HCT116 (cell line): ENCODE measurements around the gene UROS. TPM values are rescaled to one million over a fixed set of nuclear protein-coding genes. Genes with fewer than 3 reads are reported as not detected.

ENCODE experiments used
- ATAC-seq: fragments of 200-7000 bp; cut with Tn5 transposase; 2 replicates; pipeline ENCODE4 v1.9.1; 2020; ENCODE audit warnings: mild to moderate bottlenecking, moderate library complexity
- BruUV-seq: library from RNA; stranded (reverse); fragments of 400-500 nt; replicated peaks from 2 replicates; lab custom pipeline; 2021; lab: Mats Ljungman, UMichigan
- CTCF ChIA-PET: fragments of 300-600 bp; sonication (Branson Sonifier 250); formaldehyde crosslinking; loops from one replicate; lab custom pipeline; 2021; ENCODE audit warnings: antibody characterized with exemption; lab: Charles Lee
- POLR2A ChIA-PET: fragments of 300-600, 350-600 bp; sonication (Branson Sonifier 250); formaldehyde crosslinking; loops from one replicate; lab custom pipeline; 2021; ENCODE audit warnings: antibody characterized with exemption; lab: Charles Lee
- RAD21 ChIA-PET, 2 experiments: fragments of 300-600 bp; sonication (Branson Sonifier 250); formaldehyde crosslinking; loops; one replicate each; lab custom pipeline; 2023; ENCODE audit warnings: low total read pairs in 2 of 2; ENCODE audit not compliant: uncharacterized antibody in 2 of 2, unreplicated experiment in 2 of 2, low non-redundant PET in 1 of 2; lab: Charles Lee
- DNase-seq: peaks from one replicate; pipeline ENCODE4 v3.0.0-alpha.2; 2010; ENCODE audit warnings: low read depth, low spot score
- H2AFZ ChIP-seq: fragments of 200-600 bp; shearing (Covaris generic), sonication (generic); 2 replicates; pipeline ENCODE4 v1.6.1; 2017; ENCODE audit warnings: low read depth, mixed run types, mixed read lengths, antibody characterized with exemption, low read length; ENCODE audit not compliant: poor library complexity, severe bottlenecking
- H3K27ac ChIP-seq: 2 replicates; pipeline ENCODE4 v1.5.1; 2012; ENCODE audit warnings: low read depth, low read length
- H3K27me3 ChIP-seq: fragments of 200-600 bp; sonication (generic); 2 replicates; pipeline ENCODE4 v1.6.1; 2016; ENCODE audit warnings: mixed run types, low read length, mixed read lengths; ENCODE audit not compliant: insufficient read depth
- H3K36me3 ChIP-seq, 2 experiments: fragments of 200-500 bp in 1 of 2; fragments of 200-600 bp in 1 of 2; sonication (Bioruptor generic) in 1 of 2; sonication (generic) in 1 of 2; 2 replicates each; pipeline versions ENCODE4 v1.5.1 to v1.6.1; 2014 to 2016; ENCODE audit warnings: low read length in 2 of 2, inconsistent platforms in 1 of 2, mixed read lengths in 1 of 2, mixed run types in 1 of 2; ENCODE audit not compliant: insufficient read depth in 2 of 2, control insufficient read depth in 1 of 2
- H3K4me1 ChIP-seq, 2 experiments: fragments of 200-600 bp in 1 of 2; sonication (generic) in 1 of 2; 2 replicates each; pipeline versions ENCODE4 v1.5.1 to v1.6.1; 2012 to 2017; ENCODE audit warnings: low read length in 2 of 2, inconsistent platforms in 1 of 2, mild to moderate bottlenecking in 1 of 2, mixed read lengths in 1 of 2, mixed run types in 1 of 2, moderate library complexity in 1 of 2; ENCODE audit not compliant: insufficient read depth in 2 of 2, control insufficient read depth in 1 of 2
- H3K4me2 ChIP-seq: fragments of 200-600 bp; sonication (generic); 2 replicates; pipeline ENCODE4 v1.6.1; 2017; ENCODE audit warnings: mixed run types, low read length, mixed read lengths
- H3K4me3 ChIP-seq, 2 experiments: fragments of 200-600 bp in 1 of 2; sonication (generic) in 1 of 2; replicated peaks in 1 of 2; 2 replicates each; pipeline ENCODE4 v1.5.1; 2011 to 2016; ENCODE audit warnings: low read length in 2 of 2, control low read depth in 1 of 2, low read depth in 1 of 2, mild to moderate bottlenecking in 1 of 2, mixed read lengths in 1 of 2, mixed run types in 1 of 2
- H3K79me2 ChIP-seq: fragments of 200-600 bp; sonication (generic); 2 replicates; pipeline ENCODE4 v1.6.1; 2017; ENCODE audit warnings: mild to moderate bottlenecking, mixed run types, low read length, moderate library complexity, mixed read lengths; ENCODE audit not compliant: insufficient read depth
- H3K9ac ChIP-seq: fragments of 200-600 bp; sonication (generic); 2 replicates; pipeline ENCODE4 v1.6.1; 2016; ENCODE audit warnings: low read length, mixed read lengths
- H3K9me2 ChIP-seq: fragments of 200-600 bp; sonication (generic), shearing (Covaris generic); 2 replicates; pipeline ENCODE4 v1.6.1; 2017; ENCODE audit warnings: mixed run types, mild to moderate bottlenecking, moderate library complexity; ENCODE audit not compliant: insufficient read depth
- H3K9me3 ChIP-seq, 2 experiments: fragments of 200-500 bp in 1 of 2; fragments of 200-600 bp in 1 of 2; sonication (Bioruptor generic) in 1 of 2; sonication (generic) in 1 of 2; 2 replicates each; pipeline ENCODE4 v1.6.1; 2014 to 2017; ENCODE audit warnings: low read length in 2 of 2, mixed read lengths in 2 of 2, inconsistent platforms in 1 of 2, low read depth in 1 of 2, mild to moderate bottlenecking in 1 of 2, mixed run types in 1 of 2, moderate library complexity in 1 of 2; ENCODE audit not compliant: control insufficient read depth in 1 of 2, insufficient read depth in 1 of 2
- H4K20me1 ChIP-seq: fragments of 200-600 bp; sonication (generic), shearing (Covaris generic); 2 replicates; pipeline ENCODE4 v1.6.1; 2017; ENCODE audit warnings: mixed run types, mild to moderate bottlenecking, moderate library complexity; ENCODE audit not compliant: insufficient read depth
- CBX3 ChIP-seq: IDR thresholded peaks from 2 replicates; pipeline ENCODE4 v1.6.1; 2012; ENCODE audit warnings: low read depth
- CTCF ChIP-seq, 3 experiments: fragments of 200-600 bp in 1 of 3; sonication (generic) in 1 of 3; IDR thresholded peaks in 2 of 3; conservative IDR thresholded peaks in 1 of 3; 2 replicates each; pipeline ENCODE4 v1.5.1; 2012 to 2017; ENCODE audit warnings: low read depth in 2 of 3, low read length in 2 of 3, antibody characterized with exemption in 1 of 3, borderline replicate concordance in 1 of 3, control low read depth in 1 of 3, mild to moderate bottlenecking in 1 of 3, mixed read lengths in 1 of 3, mixed run types in 1 of 3, moderate library complexity in 1 of 3; ENCODE audit not compliant: insufficient read depth in 1 of 3
- EGR1 ChIP-seq: IDR thresholded peaks from 2 replicates; pipeline ENCODE4 v1.6.1; 2012; ENCODE audit warnings: low read depth
- ELF1 ChIP-seq: IDR thresholded peaks from 2 replicates; pipeline ENCODE4 v1.6.1; 2012; ENCODE audit warnings: low read depth, borderline replicate concordance
- EZH2 ChIP-seq: fragments of 200-600 bp; sonication (generic); IDR thresholded peaks from 2 replicates; pipeline ENCODE4 v1.6.1; 2017; ENCODE audit warnings: antibody characterized with exemption, mixed run types
- EZH2phosphoT487 ChIP-seq: fragments of 200-600 bp; IDR thresholded peaks from 2 replicates; pipeline ENCODE4 v1.6.1; 2018; ENCODE audit warnings: antibody characterized with exemption, borderline replicate concordance
- MAX ChIP-seq: IDR thresholded peaks from 2 replicates; pipeline ENCODE4 v1.6.1; 2012
- POLR2A ChIP-seq: IDR thresholded peaks from 2 replicates; pipeline ENCODE4 v1.7.0; 2011; ENCODE audit warnings: borderline replicate concordance; ENCODE audit not compliant: insufficient read depth, insufficient read length; ENCODE audit errors: extremely low read depth
- POLR2AphosphoS5 ChIP-seq: IDR thresholded peaks from 2 replicates; pipeline ENCODE4 v1.6.1; 2011; ENCODE audit warnings: mild to moderate bottlenecking, low read depth, low read length, moderate library complexity
- RAD21 ChIP-seq: IDR thresholded peaks from 2 replicates; pipeline ENCODE4 v1.6.1; 2012; ENCODE audit warnings: low read depth, mild to moderate bottlenecking
- REST ChIP-seq: IDR thresholded peaks from 2 replicates; pipeline ENCODE4 v1.6.1; 2012; ENCODE audit warnings: low read depth
- SIN3A ChIP-seq: IDR thresholded peaks from 2 replicates; pipeline ENCODE4 v1.6.1; 2012; ENCODE audit warnings: low read depth
- SP1 ChIP-seq: IDR thresholded peaks from 2 replicates; pipeline ENCODE4 v1.6.1; 2012; ENCODE audit warnings: low read depth
- SRF ChIP-seq: IDR thresholded peaks from 2 replicates; pipeline ENCODE4 v1.6.1; 2012; ENCODE audit warnings: low read depth
- TCF7L2 ChIP-seq: IDR thresholded peaks from 2 replicates; pipeline ENCODE4 v1.7.0; 2011; ENCODE audit warnings: borderline replicate concordance, inconsistent platforms; ENCODE audit not compliant: insufficient read depth, insufficient read length; ENCODE audit errors: extremely low read depth
- ZBTB33 ChIP-seq: IDR thresholded peaks from 2 replicates; pipeline ENCODE4 v1.6.1; 2011; ENCODE audit warnings: mild to moderate bottlenecking, low read length, moderate library complexity; ENCODE audit not compliant: insufficient replicate concordance; ENCODE audit errors: extremely low read depth
- ZFX ChIP-seq: fragments of 450-650 bp; IDR thresholded peaks from 2 replicates; pipeline ENCODE4 v1.6.1; 2017
- ZNF274 ChIP-seq: fragments of 200-500 bp; sonication (Bioruptor generic); IDR thresholded peaks from 2 replicates; pipeline ENCODE4 v1.6.1; 2014; ENCODE audit warnings: mild to moderate bottlenecking, low read depth, low read length, inconsistent platforms
- intact Hi-C: fragments of 100-400 bp; cut with micrococcal nuclease; formaldehyde crosslinking; loops from 2 replicates; pipeline ENCODE4 v1.10.0; 2022
- total RNA-seq: library from RNA; stranded (reverse); gene quantifications from one replicate; pipeline ENCODE4 v1.2.1, GENCODE V29; 2021; ENCODE audit not compliant: unreplicated experiment

The UROS gene
- total RNA-seq, 1 experiment from 2014 or later = 63.9 TPM

GRCh38 chr10:125815764-125816163 is 7.3 kb downstream of the UROS start:
- Histone ChIP-seq H3K9me3 (no peaks in the 10 kb centered on the region), H2AFZ (no peak overlapping the region), H3K36me3 (peaks cover 0 to 5% of the 10 kb centered on the region in 2 experiments; a peak in 2 of 4 replicates), H4K20me1 (no peaks in the 10 kb centered on the region), H3K4me3 (no peak overlapping the region), H3K4me2 (no peak overlapping the region), H3K79me2 (0 out of 2 replicates have a peak, but pooled peaks cover under 1% of the 10 kb centered on the region), H3K9ac (no peak overlapping the region), H3K27me3 (no peaks in the 10 kb centered on the region), H3K9me2 (no peaks in the 10 kb centered on the region), H3K27ac (no peak overlapping the region), H3K4me1 (no peaks in the 10 kb centered on the region)
- BruUV-seq = no TSS peak
- TF ChIP-seq SRF (no peak), CBX3 (no peak), MAX (no peak), ZBTB33 (no peak), EZH2phosphoT487 (no peak), ELF1 (no peak), ZNF274 (no peak), RAD21 (no peak), SIN3A (no peak), POLR2AphosphoS5 (no peak), EZH2 (no peak), TCF7L2 (no peak), ZFX (no peak), CTCF (IDR thresholded peaks at IDR 0.05 in 2 of 3, conservative IDR thresholded peaks at IDR 0.05 in 1 of 3; ENCODE audit: borderline replicate concordance in 1 of 3, insufficient read depth in 1 of 3, low read depth in 2 of 3, low read length in 2 of 3) (no peak), EGR1 (no peak), REST (no peak), POLR2A (no peak), SP1 (no peak)
- DNase-seq (no peak), ATAC-seq (no peak)
- intact Hi-C loops = no loop called here
- POLR2A ChIA-PET = no interaction called here
- CTCF ChIA-PET = no interaction called here
- RAD21 ChIA-PET = no interaction called here
